ENCODE results near the gene ARHGEF26. TPM values are rescaled to one million over a fixed set of nuclear protein-coding genes. Genes with fewer than 3 reads are reported as not detected.

ARHGEF26 gene
- total RNA-seq, 1 donor: 1.7 TPM

DNA sequence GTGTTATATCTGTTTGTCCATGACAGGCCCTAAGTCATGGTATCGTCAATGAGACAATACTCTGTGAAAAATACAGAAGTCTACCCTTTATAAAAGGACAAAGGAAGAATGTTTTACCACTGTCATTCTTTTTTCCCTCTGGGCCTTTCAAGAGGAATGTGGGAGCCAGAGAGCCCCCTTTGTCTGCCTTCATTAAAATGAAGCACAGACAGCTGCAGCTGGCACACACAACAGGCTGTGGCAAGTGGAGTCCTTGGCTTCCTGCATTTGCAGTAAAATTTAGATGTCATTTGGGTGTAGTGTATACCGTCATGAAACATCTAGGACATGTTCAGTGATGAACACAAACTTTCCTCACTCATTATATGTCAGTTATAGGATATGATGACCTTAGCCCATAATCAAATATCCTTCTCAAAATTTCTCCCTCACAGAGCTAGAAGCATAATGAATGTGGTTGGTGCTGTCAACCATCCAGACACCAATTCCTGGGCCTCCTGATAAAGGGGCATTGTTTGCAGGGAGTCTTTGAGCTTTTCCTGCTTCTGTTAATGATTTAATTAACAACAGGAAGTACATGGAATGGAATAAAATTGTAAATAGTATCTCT is 126.7 kb downstream of the ARHGEF26 start:
- TF ChIP-seq, protein P1, sequence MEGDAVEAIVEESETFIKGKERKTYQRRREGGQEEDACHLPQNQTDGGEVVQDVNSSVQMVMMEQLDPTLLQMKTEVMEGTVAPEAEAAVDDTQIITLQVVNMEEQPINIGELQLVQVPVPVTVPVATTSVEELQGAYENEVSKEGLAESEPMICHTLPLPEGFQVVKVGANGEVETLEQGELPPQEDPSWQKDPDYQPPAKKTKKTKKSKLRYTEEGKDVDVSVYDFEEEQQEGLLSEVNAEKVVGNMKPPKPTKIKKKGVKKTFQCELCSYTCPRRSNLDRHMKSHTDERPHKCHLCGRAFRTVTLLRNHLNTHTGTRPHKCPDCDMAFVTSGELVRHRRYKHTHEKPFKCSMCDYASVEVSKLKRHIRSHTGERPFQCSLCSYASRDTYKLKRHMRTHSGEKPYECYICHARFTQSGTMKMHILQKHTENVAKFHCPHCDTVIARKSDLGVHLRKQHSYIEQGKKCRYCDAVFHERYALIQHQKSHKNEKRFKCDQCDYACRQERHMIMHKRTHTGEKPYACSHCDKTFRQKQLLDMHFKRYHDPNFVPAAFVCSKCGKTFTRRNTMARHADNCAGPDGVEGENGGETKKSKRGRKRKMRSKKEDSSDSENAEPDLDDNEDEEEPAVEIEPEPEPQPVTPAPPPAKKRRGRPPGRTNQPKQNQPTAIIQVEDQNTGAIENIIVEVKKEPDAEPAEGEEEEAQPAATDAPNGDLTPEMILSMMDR (IDR thresholded peaks at IDR 0.05; ENCODE audit: insufficient read depth, low read depth, low read length): no peak
- H3K4me3 ChIP-seq (ENCODE audit: low read depth, low read length): no peak overlapping the region
- no peak for DNase-seq (ENCODE audit: low read depth)

DNA sequence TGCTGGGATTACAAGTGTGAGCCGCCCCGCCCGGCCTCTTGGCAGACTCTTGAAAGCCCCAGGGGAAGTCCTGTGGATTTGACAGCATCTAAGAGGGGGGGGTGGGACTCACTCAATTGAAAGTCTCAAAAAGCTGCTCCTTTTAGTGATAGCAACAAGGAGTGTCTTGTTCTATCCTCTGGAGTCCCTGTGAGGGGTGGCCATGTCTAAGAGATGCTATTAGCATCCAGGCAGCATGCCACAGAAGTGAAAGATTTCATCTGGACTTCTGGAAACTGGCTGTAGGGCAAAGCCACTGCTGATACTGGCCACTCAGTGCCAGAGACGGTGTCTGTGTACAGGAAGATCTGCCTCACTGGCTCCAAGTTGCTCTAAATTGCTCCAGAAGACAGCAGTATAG is 129.1 kb downstream of the ARHGEF26 start:
- no peak overlapping the region for H3K4me3 ChIP-seq (ENCODE audit: low read depth, low read length)
- DNase-seq (ENCODE audit: low read depth): no peak
- TF ChIP-seq, protein P1 (IDR thresholded peaks at IDR 0.05; ENCODE audit: insufficient read depth, low read depth, low read length): no peak

DNA sequence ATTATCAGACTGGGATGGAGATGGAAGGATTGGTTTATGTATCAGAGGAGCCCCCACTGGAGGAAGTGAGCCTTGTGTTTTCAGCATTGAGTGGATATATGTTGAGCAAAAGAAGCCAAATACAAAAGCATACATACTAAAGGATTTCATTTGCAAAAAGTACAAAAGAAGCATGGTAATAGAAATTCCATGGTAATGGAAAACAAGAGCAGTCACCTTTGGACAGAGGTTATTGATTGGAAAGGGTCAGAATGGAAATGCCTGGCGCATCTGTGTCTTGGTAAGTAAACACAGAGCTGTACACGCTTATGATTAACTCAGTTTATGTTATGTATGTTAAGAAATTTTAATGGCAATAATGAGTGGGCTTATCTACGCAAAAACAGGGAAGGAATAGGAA is 130.4 kb downstream of the ARHGEF26 start:
- DNase-seq (ENCODE audit: low read depth): no peak
- TF ChIP-seq, protein P1 (IDR thresholded peaks at IDR 0.05; ENCODE audit: insufficient read depth, low read depth, low read length): no peak
- H3K4me3 ChIP-seq (ENCODE audit: low read depth, low read length): no peak overlapping the region

DNA sequence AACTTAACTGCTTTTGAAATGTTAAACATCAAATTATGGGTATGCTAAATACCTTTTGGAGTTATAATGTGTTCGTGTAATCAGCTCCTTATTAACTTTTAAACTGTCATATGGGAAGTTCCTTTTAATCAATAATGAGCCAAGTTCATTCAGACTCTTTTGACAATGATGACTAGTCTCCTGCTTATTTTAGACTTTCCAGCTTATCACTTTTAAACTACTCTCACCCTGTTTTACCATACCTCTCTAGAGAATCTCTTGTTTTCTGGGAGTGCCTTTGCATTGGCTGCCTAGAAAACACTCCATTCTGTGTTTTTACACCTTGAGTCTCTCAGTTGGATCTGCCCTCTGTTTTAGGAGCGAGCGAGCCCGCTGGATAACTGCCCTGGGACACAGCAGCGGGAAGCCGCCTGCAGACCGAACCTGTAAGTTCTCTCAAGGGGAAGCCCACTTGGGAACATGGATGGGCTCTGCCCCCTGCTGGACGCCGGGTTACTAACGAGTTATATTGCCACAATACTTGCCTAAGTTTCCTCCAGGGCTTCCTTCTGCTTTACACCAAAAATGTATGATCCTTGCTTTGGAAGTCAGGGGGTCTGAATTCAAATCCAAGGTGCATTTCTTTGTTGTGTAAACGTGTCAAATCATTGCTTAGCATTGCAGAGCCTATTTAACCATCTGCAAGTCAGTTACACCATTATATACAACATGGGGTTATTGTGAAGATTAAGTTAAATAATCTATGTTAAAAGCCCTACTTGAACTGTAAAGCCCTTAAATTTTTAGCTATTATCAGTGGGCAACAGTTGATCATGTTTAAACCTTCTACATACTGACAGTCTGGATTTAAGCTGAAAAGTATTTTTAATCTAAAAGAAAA is 131.8 kb downstream of the ARHGEF26 start:
- no peak overlapping the region for H3K4me3 ChIP-seq (ENCODE audit: low read depth, low read length)
- TF ChIP-seq, protein P1 (IDR thresholded peaks at IDR 0.05; ENCODE audit: insufficient read depth, low read depth, low read length): peak; percentile 92
- DNase-seq (ENCODE audit: low read depth): peak; percentile 88

DNA sequence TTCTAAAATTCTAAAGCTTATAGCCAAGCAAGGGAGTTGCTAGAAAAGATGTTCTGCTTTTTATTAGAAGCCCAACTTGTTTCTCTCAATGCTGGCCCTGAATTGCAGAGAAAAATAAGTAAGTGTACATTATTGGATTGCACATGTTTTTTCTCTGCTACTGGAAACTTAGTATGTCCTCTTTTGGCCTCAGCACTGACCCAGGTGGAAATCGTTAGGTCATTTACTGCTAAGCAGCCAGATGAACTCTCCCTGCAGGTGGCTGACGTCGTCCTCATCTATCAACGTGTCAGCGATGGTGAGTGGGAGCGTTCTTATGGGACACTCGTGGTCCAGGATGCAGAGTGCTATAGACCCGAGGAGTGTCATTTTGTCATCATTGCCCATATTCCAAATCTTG is 133.3 kb downstream of the ARHGEF26 start:
- TF ChIP-seq, protein P1 (IDR thresholded peaks at IDR 0.05; ENCODE audit: insufficient read depth, low read depth, low read length): no peak
- H3K4me3 ChIP-seq (ENCODE audit: low read depth, low read length): no peak overlapping the region
- no peak for DNase-seq (ENCODE audit: low read depth)

DNA sequence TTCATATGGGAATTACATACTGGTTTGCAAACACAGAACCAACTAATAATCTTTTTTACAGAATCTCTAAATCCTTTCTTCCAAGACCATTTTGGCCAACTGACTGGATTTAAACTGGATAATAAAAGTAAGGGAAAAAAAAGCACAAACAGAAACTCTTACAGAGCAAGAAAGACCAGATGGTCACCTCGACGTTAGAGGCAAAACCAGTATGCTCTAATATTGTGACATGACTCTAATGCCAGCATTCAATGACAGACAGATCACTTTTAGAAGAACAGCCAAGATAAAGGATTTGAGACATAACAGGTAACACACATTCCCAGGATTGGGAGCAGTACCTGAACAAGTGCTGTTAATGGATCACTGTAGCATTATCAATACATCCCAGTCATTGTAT is 152.2 kb downstream of the ARHGEF26 start:
- peak; percentile 8 for DNase-seq (ENCODE audit: low read depth)
- TF ChIP-seq, protein P1 (IDR thresholded peaks at IDR 0.05; ENCODE audit: insufficient read depth, low read depth, low read length): no peak
- no peak overlapping the region for H3K4me3 ChIP-seq (ENCODE audit: low read depth, low read length)
